Upper lobe of right lung (tissue), 1 donor: Measurements from ENCODE around the gene FAM78B. TPM values are rescaled to one million over a fixed set of nuclear protein-coding genes. Genes with fewer than 3 reads are reported as not detected.

ENCODE experiments used
- ATAC-seq: fragments of 200-7000 bp; cut with Tn5 transposase; one replicate; pipeline ENCODE4 v1.9.1; 2020; ENCODE audit warnings: mild to moderate bottlenecking, moderate library complexity
- DNase-seq: peaks from one replicate; pipeline ENCODE4 v3.0.0-alpha.2; 2020
- H3K27ac ChIP-seq: fragments of 200-600 bp; one replicate; pipeline ENCODE4 v1.8.0; 2022
- H3K27me3 ChIP-seq: fragments of 200-600 bp; one replicate; pipeline ENCODE4 v1.8.0; 2022; ENCODE audit warnings: mild to moderate bottlenecking
- H3K36me3 ChIP-seq: fragments of 200-600 bp; one replicate; pipeline ENCODE4 v1.8.0; 2022
- H3K4me1 ChIP-seq: fragments of 200-600 bp; one replicate; pipeline ENCODE4 v1.8.0; 2022
- H3K4me3 ChIP-seq: fragments of 200-600 bp; one replicate; pipeline ENCODE4 v1.8.0; 2022; ENCODE audit warnings: mild to moderate bottlenecking
- H3K9me3 ChIP-seq: fragments of 200-600 bp; one replicate; pipeline ENCODE4 v1.8.0; 2022
- CTCF ChIP-seq: fragments of 200-600 bp; IDR thresholded peaks from one replicate; pipeline ENCODE4 v1.8.0; 2022; ENCODE audit warnings: antibody characterized with exemption
- intact Hi-C: fragments of 100-400 bp; cut with DNase I; formaldehyde crosslinking; loops from one replicate; pipeline ENCODE4 v1.11.0; 2022
- total RNA-seq: library from RNA; stranded (reverse); fragmentation: NEBNext Ultra II Directional; extraction: Animal tissue kit (Norgen Biotek cat#: 25700); gene quantifications from one replicate; pipeline ENCODE4 v1.2.1, GENCODE V29; 2021
- donor health status: DM: no; HTN: yes; CAD: no; lungs with severe emphysema.

Gene FAM78B
- total RNA-seq, 1 donor from 2014 or later = 1.2 TPM

GRCh38 chr1:166122873-166123466 lies 43.8 kb downstream of the FAM78B start:
- intact Hi-C loops = no loop called here

GRCh38 chr1:166121010-166121409 lies 45.8 kb downstream of the FAM78B start:
- no peaks in the 10 kb centered on the region for H3K9me3 ChIP-seq
- TF ChIP-seq CTCF = no peak

More at GRCh38 chr1:166122873-166123466, 43.8 kb downstream of the FAM78B start:
- Histone ChIP-seq H3K27ac (no peak overlapping the region), H3K4me3 (no peak overlapping the region), H3K36me3 (no peaks in the 10 kb centered on the region), H3K4me1 (no peaks in the 10 kb centered on the region), H3K9me3 (no peaks in the 10 kb centered on the region), H3K27me3 (no peaks in the 10 kb centered on the region)
- DNase-seq (no peak), ATAC-seq (no peak)
- TF ChIP-seq CTCF = no peak

GRCh38 chr1:166120281-166120680 lies 46.5 kb downstream of the FAM78B start:
- intact Hi-C loops = no loop called here
- H3K4me1 ChIP-seq = no peaks in the 10 kb centered on the region
- H3K9me3 ChIP-seq = no peaks in the 10 kb centered on the region

More at GRCh38 chr1:166121010-166121409, 45.8 kb downstream of the FAM78B start:
- no peak for ATAC-seq
- DNase-seq = no peak
- Histone ChIP-seq H3K27ac (no peak overlapping the region), H3K27me3 (no peaks in the 10 kb centered on the region), H3K4me3 (no peak overlapping the region), H3K36me3 (no peaks in the 10 kb centered on the region), H3K4me1 (no peaks in the 10 kb centered on the region)
- intact Hi-C loops = no loop called here

GRCh38 chr1:166119471-166119965 lies 47.3 kb downstream of the FAM78B start:
- H3K27ac ChIP-seq = no peak overlapping the region
- intact Hi-C loops = no loop called here
- ATAC-seq (no peak), DNase-seq (no peak)
- no peaks in the 10 kb centered on the region for H3K27me3 ChIP-seq
- H3K36me3 ChIP-seq = no peaks in the 10 kb centered on the region
- no peaks in the 10 kb centered on the region for H3K9me3 ChIP-seq
- TF ChIP-seq CTCF = no peak
- no peaks in the 10 kb centered on the region for H3K4me1 ChIP-seq
- no peak overlapping the region for H3K4me3 ChIP-seq

More at GRCh38 chr1:166120281-166120680, 46.5 kb downstream of the FAM78B start:
- H3K36me3 ChIP-seq = no peaks in the 10 kb centered on the region
- H3K27ac ChIP-seq = no peak overlapping the region
- DNase-seq = no peak
- H3K4me3 ChIP-seq = no peak overlapping the region
- no peaks in the 10 kb centered on the region for H3K27me3 ChIP-seq
- ATAC-seq = no peak
- TF ChIP-seq CTCF = no peak

GRCh38 chr1:166117776-166118175 lies 49.0 kb downstream of the FAM78B start:
- intact Hi-C loops = no loop called here
- TF ChIP-seq CTCF = no peak
- Histone ChIP-seq H3K9me3 (no peaks in the 10 kb centered on the region), H3K4me3 (no peak overlapping the region), H3K4me1 (no peaks in the 10 kb centered on the region), H3K27me3 (no peaks in the 10 kb centered on the region), H3K36me3 (no peaks in the 10 kb centered on the region), H3K27ac (no peak overlapping the region)
- no peak for DNase-seq
- ATAC-seq = no peak

- TF ChIP-seq CTCF = no peak
- no peaks in the 10 kb centered on the region for H3K4me1 ChIP-seq
- intact Hi-C loops = no loop called here
- DNase-seq = no peak
- H3K36me3 ChIP-seq = no peaks in the 10 kb centered on the region
- no peaks in the 10 kb centered on the region for H3K9me3 ChIP-seq
- no peaks in the 10 kb centered on the region for H3K27me3 ChIP-seq
- ATAC-seq = no peak
- no peak overlapping the region for H3K4me3 ChIP-seq
- H3K27ac ChIP-seq = no peak overlapping the region
Observed at GRCh38 chr1:166116026-166116425, 50.8 kb downstream of the FAM78B start.
